Fibroblast of skin of left biceps (primary cell): ENCODE results near the gene FCSK.
A peak's percentile ranks its signal among the peaks of the same experiment; 100 is the strongest.
"Not testable (repeated sequence)": the region's sequence is repeated elsewhere in the genome, so short reads cannot be mapped to it uniquely, and the experiment has no call there.

ENCODE experiments used
- DNase-seq, 2 experiments: peaks; one replicate each; pipeline ENCODE4 v3.0.0-alpha.2; 2013; ENCODE audit warnings: low read depth in 2 of 2

The FCSK gene

GRCh38 chr16:70454222-70455034 is at the start of gene FCSK:
Gene FCSK, plus strand, starts transcription at chr16:70454595. Its CDS starts 8,596 bp downstream, at chr16:70463191.
- peak in 1 of 2 experiments; percentile 30 for DNase-seq

DNA sequence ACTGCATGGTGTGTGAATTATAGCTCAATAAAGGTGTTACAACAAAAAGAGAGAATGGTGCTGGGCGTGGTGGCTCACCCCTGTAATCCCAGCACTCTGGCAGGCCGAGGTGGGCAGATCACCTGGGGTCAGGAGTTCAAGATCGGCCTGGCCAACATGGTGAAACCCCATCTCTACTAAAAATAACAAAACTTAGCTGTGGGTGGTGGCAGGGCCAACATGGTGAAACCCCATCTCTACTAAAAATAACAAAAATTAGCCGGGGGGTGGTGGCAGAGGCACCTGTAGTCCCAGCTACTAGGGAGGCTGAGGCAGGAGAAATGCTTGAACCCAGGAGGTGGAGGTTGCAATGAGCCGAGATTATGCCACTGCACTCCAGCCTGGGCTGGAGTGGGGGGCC is 48.3 kb upstream of the FCSK start:
- DNase-seq, result not testable (repeated sequence)

GRCh38 chr16:70407811-70408274 is 46.6 kb upstream of the FCSK start:
- no peak for DNase-seq

GRCh38 chr16:70410734-70411133 is 43.7 kb upstream of the FCSK start:
- no peak for DNase-seq

- no peak for DNase-seq
These were observed 42.0 kb upstream of the FCSK start for GRCh38 chr16:70412385-70412784.

DNA sequence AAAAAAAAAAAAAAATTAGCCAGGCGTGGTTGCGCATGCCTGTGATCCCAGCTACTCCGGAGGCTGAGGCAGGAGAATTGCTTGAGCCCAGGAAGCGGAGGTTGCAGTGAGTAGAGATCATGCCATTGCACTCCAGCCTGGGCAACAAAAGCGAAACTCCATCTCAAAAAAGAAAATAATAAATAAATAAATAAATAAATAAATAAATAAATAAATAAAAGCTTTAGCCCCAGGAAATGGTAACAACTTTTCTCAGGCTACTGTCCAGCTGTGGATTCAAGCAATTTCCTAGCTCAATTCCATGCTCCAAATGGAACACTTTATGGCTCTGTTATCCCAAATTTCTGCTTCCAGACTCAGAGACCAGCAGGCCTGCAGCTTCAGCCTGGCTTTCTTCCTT is 40.8 kb upstream of the FCSK start:
- DNase-seq, result not testable (repeated sequence)

DNA sequence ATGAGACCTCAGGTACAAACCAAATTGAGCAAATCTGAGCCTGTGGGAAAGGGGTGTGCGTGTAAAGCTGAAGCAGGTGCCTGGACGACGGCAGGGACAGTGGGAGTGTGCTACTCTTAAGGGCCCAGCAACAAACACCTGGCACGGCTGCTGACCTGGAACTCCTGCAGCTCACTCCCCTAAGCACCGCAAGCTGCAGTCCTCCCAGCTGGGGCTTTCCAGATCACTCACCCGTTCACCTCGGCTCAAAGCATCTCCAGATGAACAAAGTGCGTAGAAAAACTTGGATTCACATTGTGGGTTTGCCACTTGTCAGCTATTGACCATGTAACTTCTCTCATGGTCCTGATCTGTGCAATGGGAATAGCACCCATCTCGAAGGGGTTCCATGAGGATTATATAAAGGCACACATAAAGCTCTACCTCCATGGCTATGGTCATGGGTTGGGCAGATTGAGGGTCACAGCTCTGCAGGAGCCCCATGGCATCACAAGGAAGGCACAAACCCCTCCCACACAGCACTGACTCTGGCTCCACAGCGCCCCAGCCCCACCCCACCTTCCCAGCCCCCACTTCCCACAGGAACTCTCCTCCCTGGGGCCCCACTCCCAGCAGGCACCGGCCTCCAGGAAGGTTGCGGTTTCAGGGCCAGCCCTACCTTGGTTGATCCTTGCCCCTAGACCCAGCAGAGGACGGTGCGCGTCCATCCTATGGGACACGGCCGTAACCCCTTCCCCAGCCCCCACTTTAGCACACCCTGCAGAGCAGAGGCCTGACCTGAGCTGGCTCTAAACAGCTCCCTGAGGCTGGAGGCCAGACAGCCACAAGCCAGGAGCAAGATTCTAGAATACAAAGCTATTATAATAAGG is 37.4 kb upstream of the FCSK start:
- no peak for DNase-seq

GRCh38 chr16:70417661-70418060 is 36.7 kb upstream of the FCSK start:
- DNase-seq, result no peak

DNA sequence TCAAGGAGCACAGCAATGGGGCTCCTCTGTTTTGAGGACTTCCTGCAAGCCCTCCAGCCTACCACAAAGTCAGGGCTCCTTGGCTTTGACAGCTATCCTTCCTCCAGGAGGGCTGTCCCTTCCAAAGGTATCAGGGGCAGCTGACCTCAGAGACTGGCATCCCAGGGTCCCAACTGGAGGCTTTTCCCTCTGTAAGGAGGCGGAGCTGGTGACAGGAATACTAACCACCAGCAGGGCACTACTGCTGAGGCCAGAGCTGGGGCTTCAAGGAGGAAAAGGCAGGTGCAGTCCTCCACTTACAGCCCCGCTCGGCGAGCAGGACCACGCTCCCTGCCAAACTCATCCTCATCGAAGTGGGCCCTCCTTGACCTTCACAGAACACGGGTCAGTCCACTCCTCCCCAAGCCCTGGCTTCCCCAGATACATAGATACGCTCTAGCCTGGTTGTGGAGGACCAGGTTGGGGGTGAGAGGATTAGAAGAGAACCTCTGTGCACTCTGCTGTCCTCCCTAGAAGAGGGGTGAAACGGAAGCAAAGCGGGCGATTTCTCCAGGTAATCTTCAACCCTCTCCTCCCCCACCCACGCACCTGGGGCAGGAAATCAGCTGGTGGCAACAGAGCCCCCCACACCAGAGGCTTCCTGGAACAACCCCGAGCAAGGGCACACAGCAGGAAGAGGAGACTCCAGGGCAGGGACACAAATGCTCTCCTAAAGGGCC is 36.0 kb upstream of the FCSK start:
- DNase-seq, result no peak

GRCh38 chr16:70418993-70419318 is 35.4 kb upstream of the FCSK start:
- no peak for DNase-seq

DNA sequence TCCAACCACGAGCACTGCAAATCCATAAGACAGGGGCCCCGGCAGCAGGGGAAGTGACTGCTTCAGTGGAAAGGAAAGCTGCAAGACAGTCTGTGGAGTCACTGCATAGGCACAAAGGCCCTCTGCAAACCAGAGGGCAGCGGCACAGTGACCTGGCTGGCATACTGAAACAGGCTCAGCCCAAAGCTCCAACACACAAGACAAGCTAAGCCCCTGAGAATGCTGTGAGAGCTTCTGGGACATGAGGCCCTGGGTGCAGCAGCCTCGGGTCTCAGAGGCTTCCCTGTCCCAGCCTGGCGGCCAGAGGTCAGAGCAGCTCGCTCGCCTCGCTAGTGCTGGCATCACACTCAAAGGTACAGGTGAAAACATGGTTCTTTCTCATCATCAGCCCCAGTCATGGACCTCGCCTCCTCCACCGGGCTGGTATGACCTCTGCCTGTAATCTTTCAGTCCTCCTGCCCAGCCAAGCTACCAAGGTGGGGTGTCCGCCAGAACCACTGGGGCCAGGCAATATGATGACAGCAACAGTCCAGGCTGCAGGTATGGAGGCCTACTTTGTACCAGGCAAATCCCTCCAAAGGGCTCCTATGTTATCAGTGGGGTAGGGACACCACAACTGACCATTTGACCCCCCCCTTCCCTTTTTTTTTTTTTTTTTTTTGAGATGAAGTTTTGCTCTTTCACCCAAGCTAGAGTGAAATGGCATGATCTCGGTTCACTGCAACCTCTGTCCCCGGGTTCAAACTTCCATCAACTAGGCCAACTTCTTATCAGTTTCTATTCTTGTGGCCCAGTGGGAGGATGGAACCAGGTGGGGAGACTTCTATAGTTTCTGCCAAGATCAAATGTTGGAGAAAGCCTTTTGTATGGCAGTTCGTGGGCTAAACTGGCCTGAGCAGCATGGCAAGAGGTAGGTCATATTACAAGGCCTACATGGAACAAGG is 34.7 kb upstream of the FCSK start:
- no peak for DNase-seq

DNA sequence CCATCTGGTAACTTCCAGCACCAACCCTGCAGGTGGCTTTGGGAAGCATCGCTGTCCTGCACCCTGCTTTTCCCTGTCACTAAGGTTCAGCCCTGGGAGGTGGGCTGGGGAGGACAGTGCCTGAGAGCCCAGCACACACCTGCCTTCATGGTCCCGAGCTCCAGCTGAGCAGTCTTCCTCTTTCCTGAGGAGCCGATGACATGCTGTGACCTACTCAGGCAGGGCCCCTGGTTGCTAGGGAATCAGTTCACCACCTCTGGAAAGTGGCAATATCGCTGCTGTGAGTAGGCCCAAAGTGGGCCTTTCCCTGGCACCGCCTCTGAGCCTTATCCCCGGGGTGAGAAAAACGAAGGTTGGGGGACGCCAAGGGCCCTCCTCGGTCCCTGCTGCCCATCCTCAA is 33.4 kb upstream of the FCSK start:
- DNase-seq, result no peak

DNA sequence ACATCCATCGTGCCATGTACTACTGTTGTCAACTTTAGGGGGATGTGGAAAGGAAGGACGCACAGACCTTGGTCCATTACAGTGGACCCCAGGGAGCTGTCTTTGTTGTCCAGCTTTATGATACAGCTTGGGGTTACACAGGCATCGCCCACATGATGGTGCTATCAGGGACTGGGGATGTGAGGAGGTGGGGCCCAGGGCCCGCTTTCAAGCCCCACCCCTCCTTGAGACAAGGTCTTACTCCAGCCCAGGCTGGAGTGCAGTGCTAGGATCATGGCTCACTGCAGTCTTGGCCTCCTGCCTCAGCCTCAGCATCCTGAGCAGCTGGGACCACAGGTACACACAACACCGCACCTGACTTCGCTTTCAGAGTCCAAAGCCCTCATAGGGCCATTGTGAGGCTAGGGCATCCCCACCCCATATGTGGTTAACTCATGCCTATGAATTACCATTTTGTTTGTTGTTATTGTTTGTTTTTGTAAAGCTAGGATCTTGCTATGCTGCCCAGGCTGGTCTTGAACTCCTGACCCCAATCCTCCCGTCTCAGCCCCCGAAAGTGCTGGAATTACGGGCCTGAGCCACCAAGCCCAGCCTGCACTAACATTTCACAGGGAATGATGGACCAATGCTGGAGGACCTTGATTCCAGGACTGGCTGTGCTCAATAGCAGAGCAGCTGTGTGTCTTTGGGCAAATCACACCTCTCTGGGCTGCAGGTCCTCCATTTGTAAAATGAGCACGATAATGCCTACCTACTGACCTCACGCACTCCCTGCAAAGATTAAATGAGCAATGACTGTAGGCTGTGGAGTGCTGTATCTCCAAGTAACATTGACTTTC is 32.7 kb upstream of the FCSK start:
- DNase-seq, result no peak

- no peak for DNase-seq
These were observed 31.9 kb upstream of the FCSK start for GRCh38 chr16:70422543-70422942.

DNA sequence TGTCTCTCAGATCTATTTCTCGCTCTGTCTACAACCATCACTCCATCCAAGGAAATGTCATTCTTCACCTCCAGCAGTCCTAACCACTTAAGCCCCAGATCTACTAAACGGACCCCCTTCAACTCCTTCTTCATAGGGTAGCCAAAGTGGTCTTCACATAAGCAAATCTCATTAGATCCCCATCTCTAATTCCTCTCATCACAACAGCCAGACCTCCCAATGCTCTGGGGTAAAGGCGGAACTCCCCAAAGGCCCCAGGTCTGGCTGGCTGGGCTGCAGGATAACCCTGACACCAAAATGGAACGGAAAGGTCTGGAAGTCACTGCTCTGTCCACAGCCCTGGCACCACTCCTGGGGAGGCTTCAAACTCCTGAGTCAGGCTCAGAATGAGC is 26.6 kb upstream of the FCSK start:
- DNase-seq, result no peak

DNA sequence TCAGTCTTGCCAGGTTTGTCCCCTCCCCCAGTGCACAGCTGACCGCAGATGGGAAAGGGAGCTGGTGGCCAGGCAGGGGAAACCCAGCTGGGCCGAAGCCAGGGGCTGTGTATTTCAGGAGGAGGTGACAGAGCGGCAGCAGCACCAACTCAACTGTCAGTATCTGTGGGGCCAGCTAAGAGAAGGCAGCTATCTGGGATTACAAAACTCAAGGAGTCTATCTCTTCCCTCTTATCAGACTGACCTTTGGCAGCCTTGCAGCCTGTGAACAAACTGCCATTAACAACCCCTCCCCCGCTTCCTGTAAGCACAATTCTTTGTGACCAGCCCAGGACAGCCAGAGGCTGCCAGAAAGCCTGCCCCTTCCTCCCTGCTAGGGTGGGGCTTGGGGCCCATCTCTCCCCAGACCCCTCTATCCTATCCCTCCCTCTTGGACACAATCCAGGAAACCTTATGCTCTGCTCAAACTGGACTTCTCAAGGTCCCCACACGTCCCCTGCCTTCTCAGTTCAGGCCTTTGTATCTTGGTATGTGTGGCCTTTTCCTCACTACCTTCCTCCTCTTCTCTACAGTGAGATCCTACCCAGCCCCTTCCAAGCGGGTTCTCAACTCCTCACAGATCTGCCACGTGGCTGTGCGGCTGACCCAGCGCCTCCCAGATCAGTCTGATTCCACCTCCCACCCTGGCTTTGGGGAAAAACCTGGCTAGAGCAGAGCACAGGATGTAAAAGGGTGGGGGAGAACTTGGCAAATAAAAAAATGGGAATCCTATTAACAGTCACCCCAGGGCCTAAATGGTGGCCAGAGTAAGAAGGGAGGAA is 26.0 kb upstream of the FCSK start:
- DNase-seq, result peak; percentile 49 to 54

DNA sequence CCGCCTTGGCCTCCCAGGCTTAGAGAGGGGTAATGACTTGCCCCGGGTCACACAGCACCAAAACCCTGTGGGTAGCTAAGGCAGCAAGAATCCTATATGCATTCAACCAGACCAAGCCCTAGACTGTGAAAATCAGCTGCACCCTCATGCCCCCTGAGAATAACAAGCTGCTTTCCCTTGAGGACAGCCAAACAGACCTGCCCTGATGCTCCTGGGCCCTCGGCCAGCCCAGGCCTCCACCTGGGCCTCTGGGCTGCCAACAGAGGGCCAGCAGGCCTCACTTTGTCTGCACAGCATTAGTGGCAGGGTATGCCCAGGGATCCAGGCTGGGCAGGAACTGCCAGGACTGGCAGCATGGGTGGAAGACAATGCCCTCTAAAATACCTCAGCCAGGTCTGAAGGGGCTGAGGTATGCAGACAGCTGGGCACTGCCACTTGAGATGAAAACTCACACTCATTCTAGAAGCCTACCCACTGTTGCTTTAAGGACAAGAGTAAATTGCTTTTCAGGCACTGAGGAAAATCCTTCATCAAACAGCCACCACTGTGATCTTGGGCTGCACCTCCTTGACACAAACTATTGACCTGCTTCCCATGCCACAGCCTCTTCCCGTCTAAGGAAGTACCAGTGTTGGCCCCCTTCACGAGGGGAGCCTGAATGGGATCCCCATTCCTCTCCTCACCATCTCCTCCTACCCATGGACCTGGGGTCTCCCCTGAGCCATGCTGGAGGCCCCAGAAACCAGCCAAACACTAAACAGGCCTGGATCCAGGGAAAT is 24.3 kb upstream of the FCSK start:
- no peak for DNase-seq
